Fibroblast of peridontal ligament (primary cell): ENCODE results near the gene CATSPERD.

ENCODE experiments used
- DNase-seq: peaks from one replicate; pipeline ENCODE4 v3.0.0-alpha.2; 2010; ENCODE audit errors: extremely low read depth

CATSPERD gene

GRCh38 chr19:5826531-5827341 lies 106.3 kb downstream of the CATSPERD start:
- peak; percentile 12 for DNase-seq

GRCh38 chr19:5827342-5827890 lies 107.0 kb downstream of the CATSPERD start:
- no peak for DNase-seq

- peak; percentile 82 for DNase-seq
These were observed 107.6 kb downstream of the CATSPERD start for GRCh38 chr19:5827891-5828660.
